HG02571 (cell line): ENCODE measurements around the gene UNC93A.
"Not testable (repeated sequence)": the region's sequence is repeated elsewhere in the genome, so short reads cannot be mapped to it uniquely, and the experiment has no call there.

Experiments used
- ATAC-seq: cut with Tn5 transposase; IDR thresholded peaks from one replicate; pipeline ENCODE4 v1.9.1; 2021; ENCODE audit warnings: mild to moderate bottlenecking, moderate library complexity; ENCODE audit not compliant: unreplicated experiment

UNC93A gene

DNA sequence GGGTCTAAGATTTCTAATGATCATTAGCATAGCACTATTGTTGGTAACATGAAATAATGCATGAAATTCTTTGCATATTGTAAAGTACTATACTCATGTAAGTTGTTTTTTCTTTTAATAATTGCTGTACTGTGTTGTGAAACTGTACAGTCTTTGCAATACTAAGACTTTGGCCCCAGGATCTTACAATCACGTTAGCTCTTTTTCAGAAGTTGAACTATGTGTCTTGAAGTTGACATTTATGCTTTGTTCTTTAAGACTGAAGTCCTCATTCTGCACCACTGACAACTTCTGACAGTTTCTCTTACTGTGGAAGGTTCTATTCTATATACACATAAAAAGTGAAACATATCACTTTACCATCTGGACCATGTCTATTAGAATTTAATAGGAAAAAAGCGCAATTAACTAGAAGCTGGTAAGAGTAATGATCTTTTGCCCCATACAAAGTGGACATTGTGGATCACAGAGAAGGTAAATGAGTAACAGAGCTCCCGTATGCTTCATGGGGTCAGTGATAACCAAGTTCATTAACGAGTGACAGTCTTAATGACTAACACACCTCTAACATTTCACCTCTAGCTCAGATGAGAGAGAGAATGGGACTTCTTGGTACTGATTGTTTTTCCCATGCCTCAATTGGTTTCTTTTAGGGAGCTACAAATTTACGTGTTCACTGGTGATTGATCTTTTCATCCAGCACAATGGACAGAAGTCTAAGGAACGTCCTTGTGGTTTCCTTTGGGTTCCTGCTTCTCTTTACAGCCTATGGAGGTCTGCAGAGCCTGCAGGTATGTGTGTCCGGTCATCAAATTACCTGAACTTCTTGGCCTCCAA is at the start of gene UNC93A:
UNC93A (plus strand) TSS at position 530 of the 837 bp plus-strand sequence; CDS start at position 705, 175 bp downstream.
- ATAC-seq: no peak

DNA sequence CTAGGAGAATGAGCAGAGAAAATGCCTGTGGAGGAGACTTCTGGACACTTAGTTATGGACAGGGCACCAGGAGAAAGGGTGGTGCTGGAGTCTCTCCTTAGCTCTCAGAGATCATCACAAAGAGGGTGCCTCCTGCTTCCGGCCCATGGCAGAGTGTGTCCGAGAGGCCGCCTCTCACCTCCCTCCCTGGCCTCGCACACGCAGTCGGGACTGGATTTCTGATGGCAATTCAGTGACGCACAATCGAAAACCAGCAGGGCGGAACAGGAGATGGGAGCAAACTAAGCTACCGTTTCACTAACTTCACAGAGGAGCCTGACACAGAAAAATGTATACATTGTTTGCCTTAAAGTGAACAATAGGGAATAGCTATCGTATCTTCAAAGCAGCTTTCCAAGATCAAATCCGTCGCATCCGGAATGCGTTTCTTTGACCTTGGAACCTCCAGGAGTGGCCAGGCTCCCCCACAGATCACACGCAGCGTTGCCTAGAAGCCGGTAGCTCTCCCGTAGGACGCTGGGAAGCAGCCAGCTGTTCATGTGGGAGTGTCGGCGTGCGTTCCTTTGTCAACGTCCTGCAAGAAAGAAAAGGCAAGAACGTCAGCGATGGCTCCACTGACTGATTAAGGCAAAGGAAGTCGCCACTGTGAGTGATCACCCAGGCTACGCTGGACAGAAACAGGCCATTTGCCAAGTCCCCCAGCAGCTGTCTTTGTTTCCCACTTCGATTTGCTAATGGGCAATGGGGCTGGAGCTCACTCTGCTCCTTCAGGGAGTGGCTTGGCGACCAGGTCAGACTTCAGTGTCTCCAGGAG is 49.6 kb upstream of the UNC93A start:
- not testable (repeated sequence) for ATAC-seq

DNA sequence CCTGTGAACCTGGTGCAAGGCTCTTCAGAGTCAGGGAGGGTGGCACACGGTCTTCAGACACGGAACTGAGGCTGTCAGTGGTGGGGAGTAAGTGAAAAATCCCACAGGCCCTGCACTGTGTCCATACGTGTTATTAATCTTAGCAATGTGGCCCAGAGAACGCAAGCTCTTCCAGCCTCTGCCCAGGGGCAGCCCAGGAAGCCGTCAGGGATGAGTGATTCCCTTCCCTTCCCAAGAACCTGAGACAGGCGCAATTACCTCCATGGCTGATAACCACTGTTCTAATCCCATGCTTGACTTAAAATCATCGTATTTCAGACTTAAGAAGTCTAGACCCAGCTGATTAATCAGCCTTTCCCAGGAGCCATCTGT is 49.0 kb upstream of the UNC93A start:
- ATAC-seq: not testable (repeated sequence)

DNA sequence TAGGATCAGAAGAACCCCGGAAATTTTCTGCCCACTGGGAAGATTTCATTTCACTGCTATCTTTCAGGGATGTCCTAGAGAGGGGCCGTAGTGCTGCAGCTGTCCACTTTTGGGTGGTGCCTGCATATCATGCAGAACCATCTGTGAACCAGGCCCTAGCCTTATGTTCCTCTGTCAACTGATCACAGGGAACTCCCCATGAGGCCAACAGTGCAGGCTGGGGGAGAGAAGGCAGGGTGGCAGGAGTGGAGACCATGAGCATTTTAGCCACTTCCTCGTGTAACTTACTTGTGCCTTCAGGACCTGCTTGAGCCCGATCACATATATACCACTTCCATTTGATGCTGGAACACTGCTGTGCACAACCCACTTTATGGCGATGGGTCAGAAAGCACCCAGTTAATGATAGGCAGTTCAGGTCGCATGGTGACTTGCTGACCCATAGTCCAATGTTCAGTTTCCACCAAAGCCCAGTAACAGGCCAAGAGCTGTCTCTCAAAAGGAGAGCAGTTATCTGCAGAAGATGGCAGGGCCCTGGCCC is 48.5 kb upstream of the UNC93A start:
- not testable (repeated sequence) for ATAC-seq

DNA sequence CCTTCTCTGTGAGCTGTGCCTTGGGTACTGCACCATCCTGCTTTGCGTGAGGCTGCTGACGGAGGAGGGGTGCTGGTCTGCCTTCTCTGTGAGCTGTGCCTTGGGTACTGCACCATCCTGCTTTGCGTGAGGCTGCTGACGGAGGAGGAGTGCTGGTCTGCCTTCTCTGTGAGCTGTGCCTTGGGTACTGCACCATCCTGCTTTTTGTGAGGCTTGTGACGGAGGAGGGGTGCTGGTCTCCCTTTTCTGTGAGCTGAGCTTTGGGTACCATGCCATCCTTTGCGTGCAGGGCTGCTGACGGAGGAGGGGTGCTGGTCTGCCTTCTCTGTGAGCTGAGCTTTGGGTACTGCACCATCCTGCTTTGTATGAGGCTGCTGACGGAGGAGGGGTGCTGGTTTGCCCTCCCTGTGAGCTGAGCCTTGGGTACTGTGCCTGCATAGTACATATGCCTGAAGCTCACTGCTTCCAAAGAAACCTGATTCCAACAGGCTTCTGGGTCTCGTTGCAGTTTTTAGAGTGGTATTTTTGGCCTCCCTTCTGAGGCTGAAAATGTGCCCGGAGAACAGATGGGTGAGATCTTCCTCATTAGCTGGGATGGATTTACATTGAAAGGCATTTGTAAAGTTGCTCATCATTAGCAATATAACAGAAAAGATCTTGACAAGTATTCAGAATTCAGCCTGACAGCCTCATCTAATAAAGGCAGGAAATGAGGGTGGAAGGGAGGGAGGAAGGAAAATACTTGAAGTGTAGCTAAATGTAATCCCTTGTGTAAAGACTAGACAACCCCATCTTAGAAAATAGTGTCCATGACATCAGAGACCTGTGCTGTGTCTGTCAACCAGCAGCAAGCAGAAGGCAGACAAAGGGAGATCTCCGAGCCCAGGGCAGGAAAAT is 46.8 kb upstream of the UNC93A start:
- no peak for ATAC-seq

DNA sequence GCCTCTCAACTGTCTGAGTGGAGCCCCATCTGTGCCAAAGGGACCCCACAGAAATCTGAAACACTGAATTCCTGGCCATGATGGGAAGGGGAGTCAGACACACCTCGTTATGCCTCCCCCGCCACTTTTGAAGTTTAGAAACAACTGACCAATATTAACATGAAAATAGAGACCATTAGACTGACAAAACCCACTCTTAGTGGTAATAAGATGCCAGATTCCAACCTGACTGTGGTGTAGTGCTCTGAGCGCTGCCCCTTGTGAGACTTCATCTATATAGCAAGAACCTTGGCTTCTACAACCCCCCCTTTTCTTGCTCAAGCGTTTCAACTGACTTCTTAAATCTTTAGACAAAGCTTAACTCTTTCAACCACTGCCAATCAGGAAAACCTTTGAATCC is 46.1 kb upstream of the UNC93A start:
- ATAC-seq: no peak

DNA sequence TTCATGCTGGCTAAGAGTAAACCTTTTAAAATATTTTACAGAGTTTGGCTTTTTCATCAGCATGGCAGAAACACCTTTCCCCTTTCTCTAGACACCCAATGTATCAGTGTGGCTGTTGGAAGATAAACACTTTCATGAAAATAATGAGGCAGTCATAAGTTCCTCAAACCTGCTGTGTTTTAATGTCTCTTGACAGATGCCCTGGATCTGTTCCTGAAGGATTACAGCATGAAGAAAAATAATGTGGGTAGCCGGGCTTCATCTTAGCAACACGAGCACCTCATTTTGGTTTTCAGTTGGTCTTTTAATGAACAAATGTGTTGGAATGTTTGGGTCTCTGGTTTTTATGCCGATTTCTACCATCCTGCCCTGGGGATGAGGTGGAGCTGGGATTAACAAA is 45.5 kb upstream of the UNC93A start:
- ATAC-seq: no peak

DNA sequence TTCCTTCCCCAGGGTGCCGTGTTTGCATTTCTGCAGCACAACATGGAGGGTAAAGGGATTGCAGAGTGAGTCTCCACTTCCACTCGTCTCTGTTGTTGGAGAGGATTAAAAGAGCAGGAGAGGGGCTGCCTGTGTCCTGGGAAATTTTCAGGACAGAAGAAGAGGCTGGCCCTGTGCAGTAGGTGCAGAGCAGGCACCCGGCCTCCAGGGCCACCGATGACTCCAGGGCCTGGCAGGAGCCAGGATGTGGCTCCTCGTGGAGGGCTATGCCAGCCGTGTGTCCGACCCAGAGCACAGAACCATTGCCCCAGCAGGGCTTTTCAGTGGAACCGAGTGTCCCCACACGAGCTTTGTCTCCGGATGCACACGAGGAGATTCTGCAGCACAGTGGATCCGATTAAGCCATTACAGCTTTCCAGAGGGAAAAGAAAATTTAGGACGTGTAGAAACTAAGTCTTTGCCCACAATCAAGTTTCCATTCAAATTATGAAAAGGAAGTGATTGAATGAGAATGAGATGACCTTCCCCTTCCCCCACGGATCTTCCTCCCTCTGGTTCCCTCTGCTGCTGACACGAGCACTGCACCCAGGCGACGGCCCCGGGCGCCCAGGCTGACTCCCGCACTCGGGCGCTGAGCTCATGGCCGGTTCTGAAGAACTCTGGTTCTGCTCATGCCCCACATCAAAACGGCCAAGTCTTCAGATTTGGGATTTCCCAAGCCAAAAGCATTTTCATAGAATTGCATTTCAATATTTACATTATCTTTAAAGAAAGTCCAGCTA is 43.1 kb upstream of the UNC93A start:
- ATAC-seq: no peak

DNA sequence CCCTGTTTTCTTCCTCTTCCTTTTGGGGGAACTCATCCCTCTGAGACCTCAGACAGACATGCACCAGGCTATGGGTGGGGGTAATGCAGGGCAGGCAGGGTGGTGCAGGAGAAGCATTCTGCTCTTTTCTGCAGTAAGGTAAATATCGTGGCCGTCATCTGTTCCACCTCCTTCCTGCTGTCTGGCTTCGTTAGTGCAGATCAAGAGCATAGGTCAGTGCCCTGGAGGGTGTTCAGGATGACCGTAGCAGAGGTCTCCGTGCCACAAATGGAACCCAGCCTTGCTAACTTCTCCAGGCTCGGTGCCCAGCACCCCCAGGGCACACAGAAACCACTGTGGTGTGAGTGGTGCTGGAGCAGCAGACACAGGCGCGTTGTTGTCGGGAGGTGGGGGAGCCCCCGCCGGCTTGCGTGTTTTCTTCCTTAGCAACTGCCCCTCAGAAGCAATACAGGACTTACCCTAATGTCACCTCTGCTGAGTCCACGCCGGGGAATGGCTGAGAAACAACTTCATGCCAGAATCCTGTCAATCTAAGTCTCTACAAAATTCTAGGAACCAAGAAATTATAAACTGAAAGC is 42.1 kb upstream of the UNC93A start:
- not testable (repeated sequence) for ATAC-seq

DNA sequence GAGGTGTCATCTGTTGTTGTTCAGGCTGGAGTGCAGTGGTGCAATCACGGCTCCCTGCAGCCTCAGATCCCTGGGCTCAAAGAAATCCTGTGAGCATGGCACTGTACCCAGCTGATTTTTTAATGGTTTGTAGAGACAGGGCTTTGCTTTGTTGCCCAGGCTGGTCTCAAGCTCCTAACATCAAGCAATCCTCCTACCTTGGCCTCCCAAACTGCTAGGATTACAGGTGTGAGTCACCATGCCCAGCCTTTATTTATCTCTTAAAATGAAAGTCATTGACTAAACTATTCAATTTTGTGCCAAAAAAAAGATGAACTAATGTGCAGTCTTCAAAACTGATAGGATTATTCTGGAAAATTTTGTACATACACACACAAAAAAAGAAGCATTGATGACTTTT is 38.8 kb upstream of the UNC93A start:
- no peak for ATAC-seq

DNA sequence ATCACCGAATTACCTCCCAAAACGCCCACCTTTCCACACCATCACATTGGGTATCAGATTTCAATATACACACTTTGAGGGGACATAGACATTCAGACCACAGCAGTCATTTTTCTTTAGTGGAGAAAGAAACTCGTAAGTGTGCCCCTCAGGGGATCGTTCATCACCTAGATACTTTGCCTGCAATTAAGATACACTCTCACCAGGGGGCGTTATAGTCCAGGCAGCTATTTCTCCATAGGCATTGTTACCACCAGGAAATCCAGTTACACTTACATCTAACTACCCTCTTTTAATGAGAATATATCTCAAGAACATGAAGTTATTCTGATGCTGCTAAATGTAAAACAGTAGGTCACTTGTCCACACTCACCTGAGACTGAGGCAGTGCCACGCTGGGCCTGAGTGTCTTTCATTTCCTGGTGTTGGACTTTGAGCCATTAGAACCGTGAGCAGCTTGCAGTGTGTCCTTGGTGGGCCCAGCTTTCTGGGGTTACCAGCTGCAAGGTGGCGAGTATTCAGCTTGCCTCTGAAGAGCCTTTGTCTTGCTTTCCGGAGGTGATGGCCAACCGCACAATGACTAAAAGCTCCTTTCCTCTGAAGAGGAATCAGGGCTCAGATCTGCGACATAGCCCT is 35.1 kb upstream of the UNC93A start:
- ATAC-seq: no peak

DNA sequence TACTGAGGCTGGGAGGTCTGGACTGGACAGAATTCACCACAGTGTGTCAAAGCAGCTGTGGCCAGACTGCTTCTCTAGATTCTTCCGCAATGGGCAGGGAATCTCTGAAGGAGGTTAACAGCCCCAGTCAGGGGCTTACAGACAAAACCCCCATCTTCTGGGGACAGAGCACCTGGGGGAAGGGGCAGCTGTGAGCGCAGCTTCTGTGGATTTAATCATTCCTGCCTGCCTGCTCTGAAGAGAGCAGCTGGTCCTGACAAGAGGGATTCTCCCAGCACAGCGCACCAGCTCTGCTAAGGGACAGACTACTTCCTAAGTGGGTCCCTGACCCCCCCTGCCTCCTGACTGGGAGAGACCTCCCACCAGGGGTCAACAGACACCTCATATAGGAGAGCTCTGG is 32.5 kb upstream of the UNC93A start:
- no peak for ATAC-seq

DNA sequence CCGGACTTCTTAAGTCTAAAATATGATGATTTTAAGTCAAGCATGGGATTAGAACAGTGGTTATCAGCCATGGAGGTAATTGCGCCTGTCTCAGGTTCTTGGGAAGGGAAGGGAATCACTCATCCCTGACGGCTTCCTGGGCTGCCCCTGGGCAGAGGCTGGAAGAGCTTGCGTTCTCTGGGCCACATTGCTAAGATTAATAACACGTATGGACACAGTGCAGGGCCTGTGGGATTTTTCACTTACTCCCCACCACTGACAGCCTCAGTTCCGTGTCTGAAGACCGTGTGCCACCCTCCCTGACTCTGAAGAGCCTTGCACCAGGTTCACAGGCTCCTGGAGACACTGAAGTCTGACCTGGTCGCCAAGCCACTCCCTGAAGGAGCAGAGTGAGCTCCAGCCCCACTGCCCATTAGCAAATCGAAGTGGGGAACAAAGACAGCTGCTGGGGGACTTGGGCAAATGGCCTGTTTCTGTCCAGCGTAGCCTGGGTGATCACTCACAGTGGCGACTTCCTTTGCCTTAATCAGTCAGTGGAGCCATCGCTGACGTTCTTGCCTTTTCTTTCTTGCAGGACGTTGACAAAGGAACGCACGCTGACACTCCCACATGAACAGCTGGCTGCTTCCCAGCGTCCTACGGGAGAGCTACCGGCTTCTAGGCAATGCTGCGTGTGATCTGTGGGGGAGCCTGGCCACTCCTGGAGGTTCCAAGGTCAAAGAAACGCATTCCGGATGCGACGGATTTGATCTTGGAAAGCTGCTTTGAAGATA is 24.9 kb upstream of the UNC93A start:
- not testable (repeated sequence) for ATAC-seq

DNA sequence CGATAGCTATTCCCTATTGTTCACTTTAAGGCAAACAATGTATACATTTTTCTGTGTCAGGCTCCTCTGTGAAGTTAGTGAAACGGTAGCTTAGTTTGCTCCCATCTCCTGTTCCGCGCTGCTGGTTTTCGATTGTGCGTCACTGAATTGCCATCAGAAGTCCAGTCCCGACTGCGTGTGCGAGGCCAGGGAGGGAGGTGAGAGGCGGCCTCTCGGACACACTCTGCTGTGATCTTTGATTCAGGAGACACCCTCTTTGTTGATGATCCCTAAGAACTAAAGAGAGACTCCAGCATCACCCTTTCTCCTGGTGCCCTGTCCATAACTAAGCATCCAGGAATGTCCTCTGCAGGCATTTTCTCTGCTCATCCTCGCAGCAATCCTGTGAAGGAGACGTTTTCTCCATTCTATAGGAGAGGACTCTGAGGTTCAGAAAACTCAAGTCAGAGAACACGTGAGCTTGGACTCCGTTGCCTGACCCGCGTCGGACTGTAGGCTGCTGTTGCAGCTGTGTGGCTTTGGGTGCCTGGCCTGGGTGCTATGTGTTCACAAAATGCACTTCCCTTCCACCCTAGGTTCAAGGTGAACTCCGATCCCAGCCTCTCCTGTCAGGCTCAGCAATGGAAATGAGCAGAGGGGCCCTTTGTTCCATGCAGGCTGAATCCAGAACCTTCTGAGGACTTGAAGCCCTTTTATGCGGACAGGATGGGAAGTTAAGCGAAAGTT is 24.1 kb upstream of the UNC93A start:
- no peak for ATAC-seq

DNA sequence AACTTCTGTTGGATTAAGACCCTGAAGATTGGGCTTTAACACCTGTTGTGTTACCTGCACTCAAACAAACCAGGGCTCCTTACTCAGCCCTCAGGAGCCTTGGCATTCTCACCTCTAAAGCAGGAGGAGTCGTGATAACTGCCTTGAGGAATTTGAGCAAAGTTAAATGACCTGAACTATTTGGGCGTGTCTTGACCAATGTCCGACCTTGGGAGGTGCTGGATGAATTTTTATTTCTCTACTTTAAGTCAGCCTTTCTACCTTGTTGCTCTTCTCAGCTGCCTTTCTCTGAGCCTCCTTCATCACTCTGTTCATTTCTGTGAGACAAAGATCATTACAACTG is 23.6 kb upstream of the UNC93A start:
- not testable (repeated sequence) for ATAC-seq

DNA sequence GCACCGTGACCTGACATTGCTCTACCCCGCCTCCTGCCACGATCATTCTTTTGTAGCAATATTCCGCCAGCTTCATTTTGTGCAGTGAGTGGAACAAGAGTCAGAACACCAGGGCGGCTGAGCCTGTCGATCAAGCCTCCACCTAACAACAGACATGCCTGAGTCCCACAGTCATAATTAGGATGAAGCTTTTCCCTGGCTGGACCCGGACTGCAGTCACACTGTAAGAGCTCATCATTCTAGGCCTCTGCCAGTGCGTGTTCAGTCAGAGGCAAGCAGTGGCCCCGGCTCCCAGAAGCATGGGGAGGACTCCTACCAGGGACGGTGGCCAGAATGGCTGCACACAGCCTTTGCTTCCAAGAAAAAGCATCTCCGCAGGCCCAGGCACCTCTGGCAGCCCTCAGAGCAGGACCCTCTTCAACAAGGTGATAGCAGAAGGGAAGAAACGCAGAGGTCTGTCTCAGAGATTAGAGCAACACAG is 23.2 kb upstream of the UNC93A start:
- no peak for ATAC-seq

DNA sequence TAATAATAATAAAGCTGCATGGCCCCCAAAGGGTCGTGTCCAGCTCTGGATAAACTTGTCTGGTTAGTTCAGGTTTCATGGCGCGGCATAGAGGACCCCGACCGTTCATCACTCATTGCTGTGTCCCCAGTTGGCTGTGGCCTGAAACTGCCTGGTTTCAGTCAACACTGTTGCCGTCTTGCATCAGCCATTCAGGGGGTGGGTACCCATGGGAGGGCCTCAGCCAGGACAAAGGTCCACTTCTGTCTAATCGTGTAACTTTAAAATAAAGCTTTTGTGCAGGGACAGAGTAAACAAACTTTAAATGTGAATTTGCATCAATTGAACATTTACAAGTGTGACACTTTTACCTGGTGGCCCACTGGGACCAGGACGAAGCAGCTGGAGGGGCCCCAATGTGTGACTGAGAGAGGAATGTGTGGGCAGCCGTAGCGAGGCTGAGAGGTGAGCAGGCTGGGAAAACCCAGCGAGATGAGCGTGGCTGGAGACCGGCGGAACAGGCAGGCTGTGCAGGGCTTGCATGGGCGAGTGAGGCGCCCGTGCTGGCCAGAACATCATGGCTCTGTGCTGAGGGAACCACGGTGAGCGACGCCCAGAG is 22.3 kb upstream of the UNC93A start:
- ATAC-seq: no peak
